SK-N-MC (cell line): Measurements from ENCODE around the gene CENPT.

ENCODE experiments used
- EZH2 ChIP-seq: fragments of 200-600 bp; sonication (generic); IDR thresholded peaks from one replicate; pipeline ENCODE4 v1.6.1; 2017; ENCODE audit warnings: antibody characterized with exemption
- FOXP2 ChIP-seq: optimal IDR thresholded peaks from 2 replicates; pipeline ENCODE3; 2011; ENCODE audit warnings: mild to moderate bottlenecking, moderate library complexity; ENCODE audit not compliant: insufficient read depth; ENCODE audit errors: extremely low read length, control extremely low read depth
- POLR2AphosphoS5 ChIP-seq: IDR thresholded peaks from 2 replicates; pipeline ENCODE4 v1.6.1; 2012; ENCODE audit warnings: mild to moderate bottlenecking, low read depth, low read length, borderline replicate concordance

- TF ChIP-seq POLR2AphosphoS5 (no peak), EZH2 (no peak), FOXP2 (no peak)
Observed at GRCh38 chr16:67873435-67874370, 26.2 kb upstream of the CENPT start.
